Peyer's patch (tissue), 4 donors: ENCODE data around the gene ABCC5.

Source experiments
- CTCF ChIP-seq, 6 experiments: fragments of 450-650 bp in 4 of 6; fragments of 200-600 bp in 2 of 6; sonication (generic) in 1 of 6; IDR thresholded peaks; one replicate each; pipeline ENCODE4 v1.5.1; 2017 to 2019; ENCODE audit warnings: antibody characterized with exemption in 6 of 6, mild to moderate bottlenecking in 3 of 6, moderate library complexity in 1 of 6
- POLR2A ChIP-seq, 2 donors: fragments of 450-650 bp; IDR thresholded peaks; one replicate each; pipeline ENCODE4 v1.5.1; 2017; ENCODE audit warnings: antibody characterized with exemption in 2 of 2, mild to moderate bottlenecking in 2 of 2, moderate library complexity in 2 of 2

- no peak for TF ChIP-seq CTCF (IDR thresholded peaks at IDR 0.05)
- no peak for TF ChIP-seq POLR2A (IDR thresholded peaks at IDR 0.05)
Measured at GRCh38 chr3:184058029-184058428, 40.3 kb upstream of the ABCC5 start.
